GM18951 (cell line): Measurements from ENCODE around the gene TMEM132C.

Experiments used
- POLR2A ChIP-seq: IDR thresholded peaks from 4 replicates; pipeline ENCODE4 v1.6.1; 2011; ENCODE audit warnings: mild to moderate bottlenecking; ENCODE audit not compliant: insufficient read length, insufficient read depth; ENCODE audit errors: extremely low read depth
- in situ Hi-C: fragments of 300-500 bp; cut with MboI; formaldehyde crosslinking; loops from one replicate; pipeline ENCODE4 v1.12.0; 2022; ENCODE audit warnings: low sequenced_read_pairs, mixed read lengths, inconsistent platforms; ENCODE audit not compliant: unreplicated experiment

TMEM132C gene

GRCh38 chr12:128734371-128734770 lies 467.4 kb downstream of the TMEM132C start:
- TF ChIP-seq POLR2A = no peak
- in situ Hi-C loops = no loop called here

GRCh38 chr12:128737292-128737966 lies 470.5 kb downstream of the TMEM132C start:
- TF ChIP-seq POLR2A = no peak
- in situ Hi-C loops = no loop called here

GRCh38 chr12:128743916-128744315 lies 476.9 kb downstream of the TMEM132C start:
- in situ Hi-C loops = no loop called here
- TF ChIP-seq POLR2A = no peak

DNA sequence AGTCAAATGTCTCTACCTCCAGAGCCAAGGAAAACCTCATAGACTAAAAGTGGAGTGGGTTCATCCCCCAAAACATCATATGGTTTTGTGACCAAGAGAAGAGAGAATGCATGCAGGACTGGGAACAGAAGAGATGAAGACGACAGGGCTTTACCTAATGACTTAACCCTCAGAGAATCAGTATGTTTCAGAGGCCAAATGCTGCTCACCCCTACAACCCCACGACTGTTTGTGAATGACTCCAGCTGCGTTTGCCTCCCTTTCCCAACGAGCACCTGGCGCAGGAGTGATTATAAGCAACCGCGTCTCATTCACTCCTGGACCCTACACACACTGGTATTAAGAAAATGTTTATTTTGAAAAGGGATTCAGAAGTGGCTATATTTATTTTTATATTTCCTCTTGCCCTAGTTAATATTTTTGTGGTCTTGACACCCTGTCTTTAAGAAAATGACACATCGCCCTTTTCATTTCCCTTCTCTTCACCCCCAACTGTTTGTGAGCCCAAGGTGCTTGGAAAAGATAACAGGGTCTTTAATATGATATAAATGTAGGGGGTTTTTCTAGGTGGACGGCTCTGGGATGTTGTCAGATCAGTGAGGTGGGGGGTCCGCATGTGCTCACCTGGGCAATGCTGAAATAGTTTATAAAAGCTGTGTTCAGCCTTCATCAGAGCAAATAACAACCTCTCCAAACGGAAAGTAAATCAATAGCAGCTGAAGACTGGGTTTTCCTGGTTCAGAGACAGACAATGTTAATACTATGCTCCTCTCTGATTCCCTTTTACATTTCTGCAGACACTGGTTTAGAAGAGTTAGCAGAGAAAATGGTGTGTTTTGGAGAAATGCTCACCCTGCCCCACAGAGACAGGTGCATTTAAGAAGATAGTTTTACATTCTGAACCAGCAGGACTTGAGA lies 479.1 kb downstream of the TMEM132C start:
- in situ Hi-C loops = no loop called here
- no peak for TF ChIP-seq POLR2A

DNA sequence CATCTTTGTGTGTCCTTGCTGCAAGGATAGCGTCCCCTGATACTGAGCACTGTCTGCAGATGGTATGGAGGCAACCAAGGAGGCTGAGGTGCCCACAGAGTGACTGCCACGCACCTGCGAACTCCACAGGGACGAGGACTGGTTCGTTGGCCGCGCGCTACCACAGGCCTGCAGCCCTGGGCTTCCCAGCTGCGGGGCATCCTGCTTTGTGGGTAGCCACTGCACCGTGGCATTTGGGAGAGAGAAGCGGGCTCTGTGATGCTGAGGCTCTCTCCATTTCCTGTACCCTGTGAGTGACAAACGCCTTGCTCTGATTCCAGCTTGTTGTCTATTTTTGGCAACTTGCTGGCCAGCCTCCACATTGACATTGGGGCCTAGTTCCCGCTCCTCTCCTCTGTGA lies 480.5 kb downstream of the TMEM132C start:
- in situ Hi-C loops = no loop called here
- no peak for TF ChIP-seq POLR2A

- in situ Hi-C loops = no loop called here
- no peak for TF ChIP-seq POLR2A
Measured at GRCh38 chr12:128752386-128752785, 485.4 kb downstream of the TMEM132C start.

GRCh38 chr12:128753438-128753837 lies 486.5 kb downstream of the TMEM132C start:
- TF ChIP-seq POLR2A = no peak
- in situ Hi-C loops = no loop called here

DNA sequence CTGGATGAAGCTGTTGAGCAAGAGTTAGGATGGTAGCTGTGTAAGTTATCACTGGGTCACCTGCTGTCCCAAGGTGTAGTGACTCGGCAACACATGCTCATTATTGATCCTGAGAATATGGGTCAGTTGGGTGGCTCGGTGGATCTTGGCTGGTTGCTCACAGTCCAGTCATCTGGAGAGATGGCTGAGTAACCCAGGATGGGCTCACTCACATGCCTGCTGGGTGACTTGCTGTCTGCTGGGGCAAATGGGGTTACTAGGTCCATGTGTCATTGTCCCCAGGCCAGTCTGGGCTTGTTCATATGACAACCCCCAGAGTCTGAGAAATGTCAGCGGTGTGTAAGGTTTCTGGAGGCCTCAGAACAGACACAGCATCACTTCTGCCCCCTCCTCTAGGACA lies 487.3 kb downstream of the TMEM132C start:
- in situ Hi-C loops = no loop called here
- no peak for TF ChIP-seq POLR2A

GRCh38 chr12:128755566-128755965 lies 488.6 kb downstream of the TMEM132C start:
- in situ Hi-C loops = no loop called here
- TF ChIP-seq POLR2A = no peak
